H1 (cell line): ENCODE results near the gene DOCK10. TPM values are rescaled to one million over a fixed set of nuclear protein-coding genes. Genes with fewer than 3 reads are reported as not detected.

Experiments used
- polyA plus RNA-seq, 7 experiments: library from polyadenylated mRNA; depleted of rRNA in 3 of 7; stranded (reverse) in 5 of 7; unstranded in 2 of 7; fragments of >200 nt in 5 of 7; fragments of 200-250 nt in 2 of 7; gene quantifications; 1 replicate in 5 of 7; 2 replicates in 1 of 7; 4 replicates in 1 of 7; pipeline versions ENCODE4 v1.2.1 to v1.2.3, GENCODE V29; 2011 to 2013; ENCODE audit warnings: missing spikeins in 2 of 7, mixed read lengths in 2 of 7
- total RNA-seq: library from RNA; stranded (reverse); fragmentation: NEBNext Ultra II Directional; extraction: Animal tissue kit (Norgen Biotek cat#: 25700); gene quantifications from 2 replicates; pipeline ENCODE4 v1.2.1, GENCODE V29; 2021
- TF ChIP-seq, protein P1 (sequence below): fragments of 300-600 bp; sonication (generic); IDR thresholded peaks from 2 replicates; pipeline ENCODE4 v1.7.1; 2012; ENCODE audit warnings: low read length, moderate library complexity, mild to moderate bottlenecking, inconsistent platforms; ENCODE audit not compliant: insufficient replicate concordance

The DOCK10 gene
- total and polyA plus RNA-seq, 2 of the 8 experiments (the other 6 are each of a cell fraction or from before 2014, with no cell fraction given), result 0.33 to 1.6 TPM

DNA sequence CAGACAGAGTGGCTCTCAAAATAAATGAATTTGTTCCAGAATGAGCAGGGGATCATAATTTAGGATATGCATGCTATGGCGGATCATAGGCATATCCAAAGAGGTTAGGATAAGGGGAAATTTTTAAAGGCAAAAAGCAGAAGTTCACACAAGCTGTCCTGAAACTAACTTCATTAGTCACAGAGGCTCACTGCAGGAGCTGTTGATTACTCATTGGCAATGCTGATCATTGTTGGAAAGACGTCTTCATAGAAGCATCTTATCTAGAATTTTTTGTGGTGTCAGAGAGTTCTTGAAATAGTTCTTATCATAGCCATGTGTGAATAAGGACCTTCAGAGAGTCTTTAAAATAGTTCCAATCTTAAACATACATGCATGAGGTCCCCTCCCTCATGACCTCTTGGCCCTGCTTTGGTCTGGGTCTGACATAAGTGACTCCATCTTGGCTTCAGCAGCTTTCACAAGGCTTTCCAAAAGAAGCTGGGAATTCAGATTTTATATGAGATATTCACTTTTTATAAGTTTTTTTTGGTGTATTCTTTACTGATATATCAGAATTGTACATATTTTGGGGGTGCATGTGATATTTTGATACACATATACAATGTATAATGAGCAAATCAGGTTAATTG lies 318.6 kb downstream of the DOCK10 start (continued):
- TF ChIP-seq, protein P1, sequence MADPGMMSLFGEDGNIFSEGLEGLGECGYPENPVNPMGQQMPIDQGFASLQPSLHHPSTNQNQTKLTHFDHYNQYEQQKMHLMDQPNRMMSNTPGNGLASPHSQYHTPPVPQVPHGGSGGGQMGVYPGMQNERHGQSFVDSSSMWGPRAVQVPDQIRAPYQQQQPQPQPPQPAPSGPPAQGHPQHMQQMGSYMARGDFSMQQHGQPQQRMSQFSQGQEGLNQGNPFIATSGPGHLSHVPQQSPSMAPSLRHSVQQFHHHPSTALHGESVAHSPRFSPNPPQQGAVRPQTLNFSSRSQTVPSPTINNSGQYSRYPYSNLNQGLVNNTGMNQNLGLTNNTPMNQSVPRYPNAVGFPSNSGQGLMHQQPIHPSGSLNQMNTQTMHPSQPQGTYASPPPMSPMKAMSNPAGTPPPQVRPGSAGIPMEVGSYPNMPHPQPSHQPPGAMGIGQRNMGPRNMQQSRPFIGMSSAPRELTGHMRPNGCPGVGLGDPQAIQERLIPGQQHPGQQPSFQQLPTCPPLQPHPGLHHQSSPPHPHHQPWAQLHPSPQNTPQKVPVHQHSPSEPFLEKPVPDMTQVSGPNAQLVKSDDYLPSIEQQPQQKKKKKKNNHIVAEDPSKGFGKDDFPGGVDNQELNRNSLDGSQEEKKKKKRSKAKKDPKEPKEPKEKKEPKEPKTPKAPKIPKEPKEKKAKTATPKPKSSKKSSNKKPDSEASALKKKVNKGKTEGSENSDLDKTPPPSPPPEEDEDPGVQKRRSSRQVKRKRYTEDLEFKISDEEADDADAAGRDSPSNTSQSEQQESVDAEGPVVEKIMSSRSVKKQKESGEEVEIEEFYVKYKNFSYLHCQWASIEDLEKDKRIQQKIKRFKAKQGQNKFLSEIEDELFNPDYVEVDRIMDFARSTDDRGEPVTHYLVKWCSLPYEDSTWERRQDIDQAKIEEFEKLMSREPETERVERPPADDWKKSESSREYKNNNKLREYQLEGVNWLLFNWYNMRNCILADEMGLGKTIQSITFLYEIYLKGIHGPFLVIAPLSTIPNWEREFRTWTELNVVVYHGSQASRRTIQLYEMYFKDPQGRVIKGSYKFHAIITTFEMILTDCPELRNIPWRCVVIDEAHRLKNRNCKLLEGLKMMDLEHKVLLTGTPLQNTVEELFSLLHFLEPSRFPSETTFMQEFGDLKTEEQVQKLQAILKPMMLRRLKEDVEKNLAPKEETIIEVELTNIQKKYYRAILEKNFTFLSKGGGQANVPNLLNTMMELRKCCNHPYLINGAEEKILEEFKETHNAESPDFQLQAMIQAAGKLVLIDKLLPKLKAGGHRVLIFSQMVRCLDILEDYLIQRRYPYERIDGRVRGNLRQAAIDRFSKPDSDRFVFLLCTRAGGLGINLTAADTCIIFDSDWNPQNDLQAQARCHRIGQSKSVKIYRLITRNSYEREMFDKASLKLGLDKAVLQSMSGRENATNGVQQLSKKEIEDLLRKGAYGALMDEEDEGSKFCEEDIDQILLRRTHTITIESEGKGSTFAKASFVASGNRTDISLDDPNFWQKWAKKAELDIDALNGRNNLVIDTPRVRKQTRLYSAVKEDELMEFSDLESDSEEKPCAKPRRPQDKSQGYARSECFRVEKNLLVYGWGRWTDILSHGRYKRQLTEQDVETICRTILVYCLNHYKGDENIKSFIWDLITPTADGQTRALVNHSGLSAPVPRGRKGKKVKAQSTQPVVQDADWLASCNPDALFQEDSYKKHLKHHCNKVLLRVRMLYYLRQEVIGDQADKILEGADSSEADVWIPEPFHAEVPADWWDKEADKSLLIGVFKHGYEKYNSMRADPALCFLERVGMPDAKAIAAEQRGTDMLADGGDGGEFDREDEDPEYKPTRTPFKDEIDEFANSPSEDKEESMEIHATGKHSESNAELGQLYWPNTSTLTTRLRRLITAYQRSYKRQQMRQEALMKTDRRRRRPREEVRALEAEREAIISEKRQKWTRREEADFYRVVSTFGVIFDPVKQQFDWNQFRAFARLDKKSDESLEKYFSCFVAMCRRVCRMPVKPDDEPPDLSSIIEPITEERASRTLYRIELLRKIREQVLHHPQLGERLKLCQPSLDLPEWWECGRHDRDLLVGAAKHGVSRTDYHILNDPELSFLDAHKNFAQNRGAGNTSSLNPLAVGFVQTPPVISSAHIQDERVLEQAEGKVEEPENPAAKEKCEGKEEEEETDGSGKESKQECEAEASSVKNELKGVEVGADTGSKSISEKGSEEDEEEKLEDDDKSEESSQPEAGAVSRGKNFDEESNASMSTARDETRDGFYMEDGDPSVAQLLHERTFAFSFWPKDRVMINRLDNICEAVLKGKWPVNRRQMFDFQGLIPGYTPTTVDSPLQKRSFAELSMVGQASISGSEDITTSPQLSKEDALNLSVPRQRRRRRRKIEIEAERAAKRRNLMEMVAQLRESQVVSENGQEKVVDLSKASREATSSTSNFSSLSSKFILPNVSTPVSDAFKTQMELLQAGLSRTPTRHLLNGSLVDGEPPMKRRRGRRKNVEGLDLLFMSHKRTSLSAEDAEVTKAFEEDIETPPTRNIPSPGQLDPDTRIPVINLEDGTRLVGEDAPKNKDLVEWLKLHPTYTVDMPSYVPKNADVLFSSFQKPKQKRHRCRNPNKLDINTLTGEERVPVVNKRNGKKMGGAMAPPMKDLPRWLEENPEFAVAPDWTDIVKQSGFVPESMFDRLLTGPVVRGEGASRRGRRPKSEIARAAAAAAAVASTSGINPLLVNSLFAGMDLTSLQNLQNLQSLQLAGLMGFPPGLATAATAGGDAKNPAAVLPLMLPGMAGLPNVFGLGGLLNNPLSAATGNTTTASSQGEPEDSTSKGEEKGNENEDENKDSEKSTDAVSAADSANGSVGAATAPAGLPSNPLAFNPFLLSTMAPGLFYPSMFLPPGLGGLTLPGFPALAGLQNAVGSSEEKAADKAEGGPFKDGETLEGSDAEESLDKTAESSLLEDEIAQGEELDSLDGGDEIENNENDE, result no peak
